HG03439 (cell line): Measurements from ENCODE around the gene F12.
A peak's percentile ranks its signal among the peaks of the same experiment; 100 is the strongest.
"Not testable (repeated sequence)": the region's sequence is repeated elsewhere in the genome, so short reads cannot be mapped to it uniquely, and the experiment has no call there.

ENCODE experiments used
- ATAC-seq: cut with Tn5 transposase; IDR thresholded peaks from one replicate; pipeline ENCODE4 v1.9.1; 2021; ENCODE audit warnings: mild to moderate bottlenecking, moderate library complexity; ENCODE audit not compliant: unreplicated experiment

The F12 gene

DNA sequence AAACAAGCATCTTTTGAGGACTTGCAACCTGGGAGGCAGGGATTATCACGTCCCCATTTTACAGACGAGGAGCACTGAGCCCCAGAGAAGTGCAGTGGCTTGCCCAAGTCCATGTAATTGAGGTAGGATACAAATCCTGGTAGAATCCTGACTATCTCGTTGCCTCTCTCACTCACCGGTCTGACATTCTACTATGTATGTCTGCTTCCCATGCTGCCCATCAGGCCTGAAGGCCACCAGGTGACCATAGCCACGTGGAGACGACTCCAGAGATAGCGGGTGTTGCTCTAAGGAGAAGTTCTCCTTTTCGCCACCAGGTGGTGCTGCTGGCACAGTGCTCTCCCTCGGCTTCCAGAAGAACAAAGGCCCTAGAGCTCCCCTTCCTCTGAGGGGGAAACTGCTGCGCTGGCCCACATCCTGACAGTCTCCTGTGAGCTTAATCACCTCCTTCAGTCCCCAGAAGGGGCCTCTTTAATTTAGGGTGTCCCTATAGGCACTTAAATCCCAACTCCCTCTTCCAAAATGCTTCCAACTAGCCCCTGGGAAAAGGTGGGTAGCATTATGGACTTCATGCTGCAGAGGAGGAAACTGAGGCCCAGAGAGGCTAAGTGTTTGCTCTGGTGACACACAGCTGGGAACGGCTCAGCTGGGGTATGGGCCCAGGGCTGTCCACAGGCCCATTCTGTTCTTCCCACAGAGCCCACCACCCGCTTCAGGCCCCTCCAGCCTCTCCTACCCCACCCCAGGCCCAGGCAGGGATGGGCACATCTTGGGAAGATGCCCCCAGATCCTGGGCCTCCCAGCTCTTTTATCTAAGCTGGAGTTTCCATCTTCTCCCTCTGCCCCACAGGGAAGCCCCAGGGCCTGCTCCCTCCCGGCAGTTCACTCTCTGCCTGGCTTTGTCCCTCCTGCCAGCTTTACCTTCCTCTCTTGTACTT is 18.7 kb downstream of the F12 start:
- ATAC-seq: peak; percentile 51

DNA sequence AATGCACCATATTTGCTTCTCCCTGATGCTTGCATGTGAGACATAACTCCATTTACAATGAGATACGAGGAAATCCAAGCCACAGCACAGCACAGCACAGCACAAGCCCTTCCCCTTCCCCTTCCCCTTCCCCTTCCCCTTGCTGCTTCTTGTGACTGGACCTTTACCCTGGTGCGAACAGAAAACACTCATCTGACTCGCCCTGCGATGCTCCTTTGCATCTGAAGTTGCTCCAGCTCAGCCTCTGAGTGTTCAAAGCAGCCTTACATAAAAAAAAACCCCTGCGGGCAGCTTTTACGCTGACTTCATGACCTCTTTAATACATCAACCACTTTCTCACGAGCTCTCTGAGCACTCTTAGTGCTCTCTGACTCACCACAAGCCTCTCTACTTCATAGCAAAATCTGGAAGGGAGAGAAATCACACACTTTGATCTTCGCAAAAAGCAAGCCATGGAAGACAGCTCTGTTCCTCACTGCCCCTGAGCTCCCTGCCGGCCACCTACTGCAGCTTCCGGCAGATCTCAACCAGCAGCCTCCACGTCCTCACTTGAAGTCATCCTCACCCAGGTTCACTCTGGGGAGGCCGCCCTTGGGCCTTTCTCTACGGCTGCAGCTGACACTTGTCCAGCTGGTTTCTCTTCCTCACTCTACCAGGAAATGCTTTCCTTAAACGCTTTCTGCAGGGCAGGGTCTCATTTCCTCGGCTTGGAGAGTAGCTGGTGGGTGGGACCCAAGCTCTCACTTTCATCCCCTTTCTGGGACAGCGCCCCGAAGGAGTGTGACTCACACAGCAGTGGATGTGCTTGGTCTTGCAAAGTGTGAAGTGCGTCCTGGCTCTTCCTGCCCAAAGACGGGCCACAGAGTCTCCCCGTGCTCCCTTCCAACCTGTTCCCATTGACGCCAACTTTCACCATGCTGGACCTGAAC is 19.9 kb downstream of the F12 start:
- ATAC-seq: peak; percentile 45

DNA sequence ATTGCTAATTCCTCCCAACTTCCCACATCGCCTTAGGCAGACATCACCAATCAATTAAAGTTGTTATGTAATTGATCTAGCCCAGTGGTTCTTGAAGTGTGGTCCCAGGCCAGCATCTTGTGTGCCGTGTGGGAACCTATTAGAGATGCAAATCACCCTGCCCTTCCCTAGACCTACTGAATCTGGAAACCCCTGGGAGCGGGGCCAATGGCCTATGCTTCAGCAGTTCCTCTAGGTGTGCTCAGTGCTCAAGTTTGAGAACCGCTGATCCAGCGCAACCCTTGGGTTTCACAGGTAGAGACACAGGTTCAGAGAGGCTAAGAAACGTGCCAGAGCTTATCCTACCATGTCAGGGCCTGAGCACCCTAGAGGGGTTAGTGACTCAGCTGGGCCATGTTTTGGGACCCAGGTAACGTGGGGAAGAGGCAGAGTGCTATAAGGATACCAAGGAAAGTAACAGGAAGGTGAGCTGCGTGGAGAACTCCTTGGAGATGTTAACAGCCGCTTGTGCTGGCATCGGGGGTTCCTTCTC is 20.8 kb downstream of the F12 start:
- no peak for ATAC-seq

DNA sequence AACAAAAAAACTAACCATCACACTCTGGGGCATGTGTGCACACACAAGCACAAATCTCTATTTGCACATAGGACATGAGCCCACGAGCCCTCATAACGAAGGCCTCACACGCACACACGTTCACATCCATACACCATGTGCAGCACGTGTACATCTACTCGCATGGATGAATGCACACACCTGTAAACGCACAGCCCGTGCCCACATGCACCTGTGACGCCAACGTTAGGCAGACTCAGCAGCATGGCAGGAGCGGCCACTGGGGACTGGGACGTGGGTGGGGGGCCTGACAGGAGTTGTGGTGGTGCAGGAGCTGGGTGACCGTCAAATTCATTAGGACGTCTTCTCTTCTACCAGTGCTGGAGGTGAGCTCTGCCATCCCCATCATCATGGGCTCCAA is 22.0 kb downstream of the F12 start:
- no peak for ATAC-seq

DNA sequence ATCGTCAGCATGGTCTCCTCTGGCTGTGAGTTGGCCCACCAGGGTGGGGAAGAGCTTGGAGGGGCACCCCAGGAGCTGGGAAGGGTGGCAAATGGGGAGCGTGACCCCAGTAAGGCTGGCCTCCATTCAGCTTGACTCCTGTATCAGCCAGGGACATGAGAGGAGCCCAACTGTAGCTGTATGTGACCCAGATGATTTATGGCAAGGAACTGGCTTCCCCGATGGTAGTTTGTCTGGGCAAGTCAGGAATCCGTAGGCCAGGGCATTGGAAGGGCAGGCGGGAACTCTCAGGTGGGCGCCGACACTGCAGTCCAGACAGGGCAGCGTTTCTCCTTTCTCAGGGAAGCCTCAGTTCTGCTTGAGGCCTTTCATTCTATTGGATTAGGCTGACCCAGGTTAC is 22.8 kb downstream of the F12 start:
- ATAC-seq: no peak

DNA sequence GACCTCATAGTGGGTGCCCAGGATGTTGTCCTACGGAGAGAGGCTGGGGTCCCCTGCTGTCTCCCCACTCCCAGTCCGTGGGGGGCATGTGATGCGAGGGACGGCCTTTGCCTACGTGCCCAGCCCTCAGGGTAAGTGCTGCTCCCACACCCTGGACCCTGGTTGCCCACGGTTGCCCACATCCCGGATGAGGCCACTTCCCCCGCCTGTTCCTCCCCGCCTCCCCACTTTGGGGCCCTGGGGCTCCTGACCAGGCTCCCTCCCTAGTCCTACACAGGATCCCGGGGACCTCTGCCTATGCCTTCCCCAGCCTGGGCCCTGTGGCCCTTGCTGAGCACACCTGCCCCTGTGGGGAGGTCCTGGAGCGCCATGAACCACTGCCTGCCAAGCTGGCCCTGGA is 23.6 kb downstream of the F12 start:
- no peak for ATAC-seq

DNA sequence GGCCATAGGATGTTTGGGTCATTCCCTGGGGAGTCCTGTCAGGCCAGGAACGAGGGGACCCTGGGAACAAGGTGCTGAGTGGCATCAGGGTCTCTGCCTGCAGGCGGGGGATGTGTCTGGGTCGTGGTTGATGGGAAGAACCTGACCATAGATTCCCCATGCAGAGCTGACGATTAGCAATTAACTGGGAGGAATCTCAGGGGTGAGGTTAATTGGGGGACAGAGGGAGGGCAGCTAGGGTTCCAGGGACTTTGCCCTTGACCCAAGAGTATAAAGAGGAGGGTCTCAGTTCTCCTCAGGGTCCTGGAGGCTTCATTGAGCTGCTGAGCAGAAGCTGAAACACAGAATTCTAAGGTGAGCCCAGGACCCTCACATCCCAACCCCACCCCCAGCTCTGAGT is 25.2 kb downstream of the F12 start, which contains the start of gene SLC34A1:
SLC34A1 (plus strand) TSS at position 301 of the 400 bp plus-strand sequence. CDS start 1,308 bp downstream, outside the sequence.
- no peak for ATAC-seq

DNA sequence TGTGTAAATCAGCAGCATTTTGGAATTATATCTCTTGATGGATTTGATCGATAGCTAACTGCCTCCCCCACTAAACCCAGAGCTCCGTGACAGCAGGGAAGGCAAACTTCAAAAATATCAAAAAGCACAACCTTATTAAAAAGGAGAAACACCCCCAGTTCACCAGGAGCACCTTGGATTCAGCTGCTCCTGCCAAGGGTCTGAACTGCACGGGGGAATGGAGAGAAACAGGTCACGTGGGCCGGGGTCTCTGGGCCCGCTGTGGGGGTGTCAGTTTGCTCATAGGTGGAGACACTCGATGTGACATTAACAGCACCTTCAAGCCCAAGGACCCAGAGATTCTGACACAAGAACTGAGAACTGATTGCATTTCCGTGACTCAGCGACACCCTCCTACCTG is 26.2 kb downstream of the F12 start:
- ATAC-seq: no peak

DNA sequence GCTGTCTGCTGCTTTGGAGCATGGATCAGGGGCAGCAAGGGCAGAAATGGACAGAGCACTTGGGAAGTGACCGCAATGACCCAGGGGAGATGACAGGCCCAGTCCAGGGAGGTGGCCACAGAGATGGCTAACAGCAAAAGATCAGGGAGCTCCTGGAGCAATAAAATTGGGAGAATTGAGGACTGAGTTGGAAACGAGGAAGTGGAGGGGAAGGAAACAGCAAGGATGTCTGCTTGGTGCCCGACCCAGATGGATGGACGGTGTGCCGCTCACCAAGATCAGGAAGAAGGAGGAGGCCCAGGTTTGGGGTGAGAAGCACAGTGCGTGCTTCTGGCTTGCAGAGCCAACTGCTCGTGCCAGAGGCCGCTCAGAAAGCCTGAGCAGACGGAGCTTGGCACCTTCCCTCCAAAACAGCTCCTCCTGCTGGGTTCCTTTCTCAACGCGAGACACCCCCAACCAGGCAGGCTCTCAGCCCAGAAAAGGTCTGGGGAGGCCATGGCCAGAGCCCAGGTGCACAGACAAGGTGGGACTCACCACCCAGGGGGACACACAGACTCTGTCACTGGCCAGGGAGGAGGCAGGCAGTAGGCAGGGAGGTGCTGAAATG is 26.8 kb downstream of the F12 start:
- ATAC-seq: no peak

DNA sequence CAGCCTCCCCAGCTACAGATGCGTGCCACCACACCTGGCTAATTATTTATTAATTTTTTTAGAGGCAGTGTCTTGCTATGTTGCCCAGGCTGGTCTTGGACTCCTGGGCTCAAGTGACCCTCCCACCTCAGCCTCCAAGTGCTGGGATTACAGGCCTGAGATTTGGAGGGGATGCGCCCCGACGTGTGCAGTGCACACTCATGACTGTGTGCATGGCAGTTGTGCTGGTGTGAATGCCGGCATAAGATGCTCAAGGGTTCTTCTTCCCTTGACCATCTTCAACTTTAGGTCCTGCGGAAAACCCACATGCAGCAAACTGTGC is 28.6 kb downstream of the F12 start:
- no peak for ATAC-seq

DNA sequence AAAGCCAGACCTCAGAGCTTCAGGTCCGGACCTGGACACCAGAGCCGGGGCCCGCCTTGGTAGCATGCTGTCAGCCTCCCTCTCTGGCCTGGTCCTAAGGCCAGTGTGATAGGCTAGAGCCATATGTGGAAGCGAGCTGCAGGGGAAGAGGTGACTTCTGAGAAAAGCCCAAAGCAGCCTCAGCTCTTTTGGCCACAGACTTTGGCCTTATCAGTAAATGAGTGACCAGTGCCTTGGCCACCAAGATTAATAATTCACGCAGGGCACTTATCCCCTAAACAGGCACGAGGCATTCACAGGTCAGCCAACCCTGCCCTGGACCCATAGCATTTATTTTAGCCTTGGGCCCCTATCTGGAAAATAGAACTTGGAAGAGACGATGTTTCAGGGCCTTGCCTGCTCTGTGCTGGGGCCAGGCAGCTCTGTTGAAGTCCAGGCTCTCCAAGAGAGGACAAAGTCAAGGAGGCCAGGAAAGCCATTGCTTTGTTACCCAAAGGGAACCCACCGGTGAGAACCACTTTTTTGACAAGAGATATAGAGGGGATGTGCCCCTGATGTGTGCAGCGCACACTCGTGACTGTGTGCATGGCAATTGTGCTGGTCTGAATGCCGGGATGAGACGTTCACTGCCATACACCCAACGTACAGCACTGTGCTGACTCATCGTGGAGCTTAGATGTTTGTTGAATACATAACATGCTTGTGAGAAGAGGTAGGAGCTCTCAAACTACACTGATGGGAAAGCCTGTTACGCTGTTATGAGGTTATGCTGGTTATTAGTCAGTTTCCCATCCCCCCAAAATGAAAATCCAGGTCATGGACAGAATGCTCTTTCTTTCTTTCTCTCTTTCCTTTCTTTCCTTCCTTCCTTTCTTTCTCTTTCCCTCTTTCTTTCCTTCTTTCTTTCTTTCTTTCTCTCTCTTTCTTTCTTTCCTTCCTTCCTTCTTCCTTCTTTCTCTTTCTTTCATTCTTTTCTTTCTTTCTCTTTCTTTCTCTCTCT is 30.2 kb downstream of the F12 start:
- no peak for ATAC-seq

DNA sequence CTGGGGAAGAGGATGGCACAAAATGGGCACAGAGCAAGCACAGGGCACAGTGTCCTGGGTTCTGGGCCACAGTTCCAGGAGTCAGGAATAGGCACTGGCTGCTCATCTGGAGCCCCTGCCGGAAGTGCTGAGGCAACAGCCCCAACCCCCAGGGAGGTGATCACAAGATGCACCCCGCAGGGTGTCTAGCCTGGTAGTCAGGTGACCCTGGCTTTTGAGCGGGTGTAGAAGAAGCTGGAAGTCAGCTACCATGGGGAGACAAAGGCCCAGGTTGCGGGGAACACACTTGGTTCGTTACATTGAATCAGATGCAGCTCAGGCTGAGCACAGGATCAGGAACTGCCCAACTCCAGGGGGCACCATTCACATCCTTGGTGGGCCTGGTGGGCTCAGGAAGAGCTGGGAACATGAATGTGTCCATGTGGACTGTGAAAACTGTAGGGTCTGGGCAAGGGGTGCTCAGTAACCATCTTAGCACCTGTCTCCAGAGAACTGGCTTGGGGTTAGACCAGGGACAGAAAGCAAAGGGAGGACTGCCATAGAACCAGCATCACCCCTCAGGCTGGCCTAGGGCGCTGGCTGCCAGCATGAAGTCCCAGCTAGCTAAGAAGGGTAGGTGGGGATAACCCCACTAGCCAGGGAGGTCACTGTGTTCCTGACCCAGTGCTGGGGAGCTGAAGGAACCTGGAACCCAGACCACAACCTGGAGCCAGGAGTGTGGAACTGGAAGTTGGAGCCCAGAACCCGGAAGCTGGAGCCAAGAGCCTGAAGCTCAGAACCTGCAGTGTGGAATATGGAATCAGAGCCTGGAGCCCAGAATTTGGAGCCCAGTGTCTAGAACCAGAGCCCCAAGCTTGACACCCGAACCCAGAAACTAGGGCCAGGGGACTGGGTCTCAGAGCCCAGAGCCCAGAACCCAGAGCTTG is 31.2 kb downstream of the F12 start:
- no peak for ATAC-seq

DNA sequence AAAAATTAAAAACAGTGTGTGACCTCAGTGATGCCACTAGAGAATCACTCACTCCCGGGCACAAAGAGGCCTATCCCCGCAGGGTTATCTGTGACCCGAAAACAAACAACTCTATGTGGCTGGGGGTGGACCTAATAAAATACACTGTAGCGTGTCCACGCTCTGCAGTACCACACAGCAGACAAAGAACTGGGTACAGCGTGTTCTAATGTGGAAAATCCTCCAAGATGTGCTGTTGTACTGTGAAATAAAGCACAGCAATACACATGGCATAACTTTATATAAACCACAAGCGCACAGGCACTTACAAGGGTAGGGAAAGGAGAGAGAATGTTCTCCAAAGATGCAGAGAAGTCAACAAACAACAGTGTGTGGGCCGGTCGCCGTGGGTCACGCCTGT is 33.3 kb downstream of the F12 start:
- no peak for ATAC-seq

DNA sequence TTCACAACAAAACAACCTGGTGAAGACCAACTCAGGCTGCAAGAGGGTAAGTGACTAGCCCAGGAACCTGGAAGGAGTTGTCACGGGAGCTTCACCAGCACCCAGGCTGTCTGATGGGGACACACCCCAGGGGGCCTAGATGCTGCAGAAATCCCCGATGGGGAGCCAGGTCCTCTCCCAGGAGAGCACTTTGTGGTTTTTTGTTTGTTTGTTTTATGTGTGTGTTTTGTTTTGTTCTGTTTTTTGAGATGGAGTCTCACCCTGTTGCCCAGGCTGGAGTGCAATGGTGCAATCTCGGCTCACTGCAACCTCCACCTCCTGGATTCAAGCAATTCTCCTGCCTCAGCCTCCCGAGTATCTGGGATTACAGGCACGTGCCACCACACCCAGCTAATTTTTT is 33.8 kb downstream of the F12 start:
- ATAC-seq: not testable (repeated sequence)

DNA sequence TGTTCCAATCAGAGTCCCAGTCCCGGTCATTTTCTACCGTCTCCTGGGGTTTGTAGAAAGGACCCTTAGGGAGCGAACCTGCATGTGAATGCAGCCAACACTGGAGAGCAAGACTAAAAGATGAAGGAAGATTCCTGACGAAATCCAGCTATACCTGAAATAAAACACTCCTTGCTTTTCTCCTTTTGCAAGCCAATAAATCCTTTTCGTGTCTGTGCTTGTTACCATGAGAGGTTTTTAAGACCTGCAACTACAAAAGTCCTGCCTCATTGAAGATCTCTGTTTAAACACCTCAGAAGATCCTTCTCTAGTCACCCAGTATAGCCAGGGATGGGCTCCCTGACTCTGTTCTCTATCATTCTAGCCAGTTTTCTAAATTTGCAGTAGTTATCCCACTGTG is 35.2 kb downstream of the F12 start:
- ATAC-seq: no peak

DNA sequence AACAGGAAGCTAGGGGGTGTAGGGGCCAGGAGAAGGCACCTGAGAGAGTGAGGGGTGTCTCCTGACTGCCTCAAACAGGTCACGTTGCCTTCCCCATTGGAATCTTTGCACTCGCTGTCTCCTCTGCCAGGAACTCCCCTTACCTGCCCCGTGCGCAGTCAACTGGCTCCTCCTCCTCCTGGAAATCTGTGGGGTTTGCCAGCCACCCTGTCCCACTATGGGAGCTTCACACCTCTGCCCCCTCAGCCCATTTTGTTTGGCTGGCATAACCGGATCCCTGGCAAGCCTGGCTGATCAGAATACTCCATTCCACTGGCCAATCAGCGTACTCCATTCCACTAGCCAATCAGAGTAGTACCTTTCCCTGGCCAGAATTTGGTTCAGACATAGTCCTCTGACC is 35.6 kb downstream of the F12 start:
- ATAC-seq: no peak

DNA sequence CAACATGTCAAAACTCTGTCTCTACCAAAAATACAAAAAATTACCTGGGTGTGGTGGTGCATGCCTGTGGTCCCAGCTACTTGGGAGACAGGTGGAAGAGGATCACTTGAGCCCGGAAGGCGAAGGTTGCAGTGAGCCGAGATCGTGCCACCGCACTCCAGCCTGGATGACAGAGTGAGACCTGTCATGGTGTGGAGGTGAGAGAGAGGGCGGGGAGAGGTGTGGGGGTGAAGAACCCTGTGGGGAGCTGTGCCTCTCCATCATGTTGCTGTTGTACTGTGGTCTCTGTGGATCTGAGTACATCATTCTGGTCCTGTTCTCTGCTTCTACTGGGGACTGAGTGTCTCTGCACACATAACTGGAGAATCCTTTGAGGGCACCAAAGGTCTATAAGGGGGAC is 36.5 kb downstream of the F12 start:
- no peak for ATAC-seq

DNA sequence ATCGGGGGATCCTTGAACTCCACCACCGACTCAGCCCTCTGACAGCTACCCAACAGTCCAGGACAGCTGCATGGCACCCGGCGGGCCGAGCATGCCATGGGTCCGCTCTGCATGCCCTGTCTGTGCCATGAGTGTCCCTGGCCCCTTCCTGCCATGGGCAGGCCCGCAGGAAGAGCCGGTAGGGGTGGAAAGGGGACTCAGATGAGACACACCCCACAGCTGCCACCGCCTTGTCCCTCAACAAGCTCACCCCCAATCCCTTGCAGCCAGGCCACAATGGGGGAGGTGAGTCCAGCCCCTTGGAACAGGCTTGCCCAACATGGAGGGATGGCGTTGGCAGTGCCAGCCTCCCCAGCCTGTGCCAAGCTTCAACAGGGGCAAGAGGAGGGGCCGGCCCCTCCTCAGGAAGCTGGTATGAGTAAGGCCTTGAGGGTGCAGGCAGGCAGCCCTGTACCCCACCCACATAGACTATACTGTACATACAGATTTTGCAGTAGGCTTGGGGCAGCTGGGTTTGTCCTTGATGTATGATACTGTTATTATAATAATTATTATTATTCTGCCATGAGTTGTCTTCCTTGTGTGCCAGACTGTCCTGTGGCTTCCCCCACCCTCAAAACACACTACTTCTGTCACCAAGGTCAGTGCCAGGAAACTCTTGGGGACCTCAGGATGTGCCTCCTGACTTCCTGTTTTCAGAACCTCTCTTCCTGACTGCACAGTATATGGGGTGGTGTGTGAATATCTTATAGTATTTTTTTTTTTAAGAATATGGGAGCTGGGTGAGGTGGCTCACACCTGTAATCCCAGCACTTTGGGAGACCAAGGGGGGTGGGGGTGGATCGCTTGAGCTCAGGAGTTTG is 37.1 kb downstream of the F12 start:
- no peak for ATAC-seq
